Trophoblast cell (in vitro differentiated cells and primary cell): ENCODE measurements around the gene PDLIM5.
"Not testable (repeated sequence)": the region's sequence is repeated elsewhere in the genome, so short reads cannot be mapped to it uniquely, and the experiment has no call there.

ENCODE experiments used
- DNase-seq, 2 donors: peaks; one replicate each; pipeline ENCODE4 v3.0.0-alpha.2; 2016
- H2AFZ ChIP-seq: 2 replicates; pipeline ENCODE4 v1.6.1; 2013; ENCODE audit warnings: low read length, moderate library complexity, mild to moderate bottlenecking; ENCODE audit not compliant: insufficient read depth, poor library complexity
- H2AK5ac ChIP-seq: 2 replicates; pipeline ENCODE4 v1.6.1; 2013; ENCODE audit warnings: mild to moderate bottlenecking, low read length
- H2BK120ac ChIP-seq: 2 replicates; pipeline ENCODE4 v1.6.1; 2013; ENCODE audit warnings: low read length, mild to moderate bottlenecking, moderate library complexity; ENCODE audit not compliant: insufficient read depth, poor library complexity
- H2BK12ac ChIP-seq: 2 replicates; pipeline ENCODE4 v1.6.1; 2013; ENCODE audit warnings: mild to moderate bottlenecking, low read length, moderate library complexity
- H2BK5ac ChIP-seq: 2 replicates; pipeline ENCODE4 v1.6.1; 2013; ENCODE audit warnings: low read length, low read depth, moderate library complexity, mild to moderate bottlenecking; ENCODE audit not compliant: poor library complexity
- H3K14ac ChIP-seq: 2 replicates; pipeline ENCODE4 v1.6.1; 2013; ENCODE audit warnings: mild to moderate bottlenecking, low read length
- H3K18ac ChIP-seq: 2 replicates; pipeline ENCODE4 v1.6.1; 2013; ENCODE audit warnings: mild to moderate bottlenecking, low read length
- H3K23ac ChIP-seq: 2 replicates; pipeline ENCODE4 v1.6.1; 2013; ENCODE audit warnings: low read length
- H3K27ac ChIP-seq: 2 replicates; pipeline ENCODE4 v1.5.1; 2013; ENCODE audit warnings: low read depth, mild to moderate bottlenecking, inconsistent platforms, low read length, moderate library complexity
- H3K27me3 ChIP-seq: 2 replicates; pipeline ENCODE4 v1.6.1; 2013; ENCODE audit warnings: inconsistent platforms, mild to moderate bottlenecking, low read length, moderate library complexity; ENCODE audit not compliant: insufficient read depth
- H3K36me3 ChIP-seq, 2 experiments: 1 replicate in 1 of 2; 2 replicates in 1 of 2; pipeline ENCODE4 v1.6.1; 2013; ENCODE audit warnings: low read length in 2 of 2, mild to moderate bottlenecking in 2 of 2, moderate library complexity in 1 of 2; ENCODE audit not compliant: insufficient read depth in 2 of 2, control insufficient read depth in 1 of 2
- H3K4ac ChIP-seq: 2 replicates; pipeline ENCODE4 v1.6.1; 2013; ENCODE audit warnings: low read depth, mild to moderate bottlenecking, low read length, moderate library complexity
- H3K4me1 ChIP-seq, 2 experiments: 1 replicate in 1 of 2; 2 replicates in 1 of 2; pipeline ENCODE4 v1.6.1; 2013; ENCODE audit warnings: low read length in 2 of 2, mild to moderate bottlenecking in 2 of 2, moderate library complexity in 1 of 2; ENCODE audit not compliant: insufficient read depth in 2 of 2, control insufficient read depth in 1 of 2
- H3K4me2 ChIP-seq: 2 replicates; pipeline ENCODE4 v1.6.1; 2013; ENCODE audit warnings: inconsistent platforms, mild to moderate bottlenecking, low read length, moderate library complexity
- H3K4me3 ChIP-seq: 2 replicates; pipeline ENCODE4 v1.5.1; 2013; ENCODE audit warnings: mild to moderate bottlenecking, low read depth, low read length, inconsistent platforms
- H3K79me1 ChIP-seq: one replicate; pipeline ENCODE4 v1.6.1; 2013; ENCODE audit warnings: low read length
- H3K79me2 ChIP-seq: 2 replicates; pipeline ENCODE4 v1.6.1; 2013; ENCODE audit warnings: low read length, mild to moderate bottlenecking; ENCODE audit not compliant: control insufficient read depth, insufficient read depth, poor library complexity
- H3K9ac ChIP-seq: 2 replicates; pipeline ENCODE4 v1.6.1; 2013; ENCODE audit warnings: mild to moderate bottlenecking, low read length
- H3K9me3 ChIP-seq: 2 replicates; pipeline ENCODE4 v1.6.1; 2013; ENCODE audit warnings: low read depth, mild to moderate bottlenecking, control low read depth, inconsistent platforms, low read length; ENCODE audit not compliant: insufficient read depth
- H4K12ac ChIP-seq: 2 replicates; pipeline ENCODE4 v1.6.1; 2013; ENCODE audit warnings: low read depth, mild to moderate bottlenecking, low read length, moderate library complexity
- H4K8ac ChIP-seq: 2 replicates; pipeline ENCODE4 v1.6.1; 2013; ENCODE audit warnings: low read depth, mild to moderate bottlenecking, low read length, moderate library complexity
- H4K91ac ChIP-seq: one replicate; pipeline ENCODE4 v1.6.1; 2013; ENCODE audit warnings: low read depth, mild to moderate bottlenecking, low read length, moderate library complexity
- WGBS: extraction: QIAGEN DNeasy Blood & Tissue Kit; methylation state at CpG from one replicate; pipeline ENCODE4 v1.1.7; 2013; ENCODE audit warnings: missing lambda C conversion rate; ENCODE audit not compliant: insufficient read length, insufficient coverage; ENCODE audit errors: extremely low coverage; 5-methylcytosine and 5-hydroxymethylcytosine counted together

PDLIM5 gene

DNA sequence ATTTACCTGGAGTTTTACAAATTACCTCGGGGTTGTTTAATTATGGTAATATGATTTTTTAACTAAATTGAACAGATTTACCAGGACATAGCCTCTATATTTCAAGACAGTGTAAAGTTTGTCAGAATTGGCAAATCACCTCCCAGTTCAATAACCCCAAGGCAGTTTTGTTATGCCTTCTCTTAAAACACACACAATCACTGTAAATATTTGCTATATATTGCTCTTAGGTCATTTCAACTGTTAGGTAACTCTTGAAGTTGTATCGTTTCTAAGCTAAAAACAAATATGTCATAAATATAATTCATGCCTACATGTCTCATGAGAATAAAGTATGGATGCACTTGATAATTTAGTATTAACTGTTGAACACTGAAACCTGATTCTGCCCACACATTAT, 24.1 kb downstream of the PDLIM5 start:
- H2BK5ac ChIP-seq, result no peak overlapping the region
- no peak overlapping the region for H3K4me3 ChIP-seq
- WGBS, result no CpG with 5 or more reads among the region's 2 CpGs
- no peak overlapping the region for H3K14ac ChIP-seq
- no peak overlapping the region for H3K27ac ChIP-seq
- no peak overlapping the region for H2AK5ac ChIP-seq
- peaks cover 2 to 3% of the 10 kb centered on the region in 2 experiments for H3K4me1 ChIP-seq
- H3K4me2 ChIP-seq, result no peak overlapping the region
- no peaks in the 10 kb centered on the region for H3K27me3 ChIP-seq
- no peak overlapping the region for H4K12ac ChIP-seq
- peaks cover 2% of the 10 kb centered on the region for H3K79me2 ChIP-seq
- no peak overlapping the region for H3K23ac ChIP-seq
- no peak overlapping the region for H3K18ac ChIP-seq
- no peaks in the 10 kb centered on the region for H3K9me3 ChIP-seq
- H3K79me1 ChIP-seq, result peaks cover 2% of the 10 kb centered on the region
- H3K36me3 ChIP-seq, result peaks cover 0 to 1% of the 10 kb centered on the region in 2 experiments
- no peak for DNase-seq
- H4K91ac ChIP-seq, result no peak overlapping the region
- no peak overlapping the region for H3K4ac ChIP-seq
- no peak overlapping the region for H4K8ac ChIP-seq
- H2BK12ac ChIP-seq, result no peak overlapping the region
- H2AFZ ChIP-seq, result no peak overlapping the region
- H3K9ac ChIP-seq, result no peak overlapping the region
- no peak overlapping the region for H2BK120ac ChIP-seq

DNA sequence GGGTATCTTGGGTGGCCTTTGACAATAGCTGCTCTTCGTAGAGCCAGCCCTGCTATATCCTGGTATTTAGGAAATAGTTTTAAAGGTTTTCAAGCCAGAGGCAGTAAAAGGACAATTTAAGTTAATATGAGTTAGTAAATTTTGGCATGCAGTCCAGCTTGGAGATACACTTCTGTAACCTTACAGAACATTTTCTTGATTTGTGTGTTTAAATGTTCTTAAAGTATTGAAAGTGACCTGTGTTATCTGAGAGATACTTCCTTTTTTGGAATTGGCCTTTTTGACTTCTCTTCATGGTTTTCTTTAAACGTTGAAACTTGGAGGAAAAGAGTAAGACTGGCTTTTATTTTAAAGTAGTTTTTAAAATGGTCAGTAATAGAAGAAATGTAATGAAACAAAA, 25.5 kb downstream of the PDLIM5 start:
- Histone ChIP-seq H2BK5ac (no peak overlapping the region), H3K4me1 (peaks cover 2 to 3% of the 10 kb centered on the region in 2 experiments), H3K4me2 (no peak overlapping the region), H3K36me3 (no peaks in the 10 kb centered on the region), H2BK120ac (no peak overlapping the region), H3K27ac (no peak overlapping the region), H4K8ac (no peak overlapping the region), H3K9ac (no peak overlapping the region), H4K91ac (no peak overlapping the region), H4K12ac (no peak overlapping the region), H3K79me1 (peaks cover 2% of the 10 kb centered on the region), H3K27me3 (no peaks in the 10 kb centered on the region), H3K9me3 (no peaks in the 10 kb centered on the region), H2AK5ac (no peak overlapping the region), H3K4me3 (no peak overlapping the region), H3K18ac (no peak overlapping the region), H2BK12ac (no peak overlapping the region), H3K14ac (no peak overlapping the region), H3K23ac (no peak overlapping the region), H3K4ac (no peak overlapping the region), H2AFZ (no peak overlapping the region), H3K79me2 (peaks cover 2% of the 10 kb centered on the region)
- no peak for DNase-seq
- no CpG with 5 or more reads among the region's 2 CpGs for WGBS

DNA sequence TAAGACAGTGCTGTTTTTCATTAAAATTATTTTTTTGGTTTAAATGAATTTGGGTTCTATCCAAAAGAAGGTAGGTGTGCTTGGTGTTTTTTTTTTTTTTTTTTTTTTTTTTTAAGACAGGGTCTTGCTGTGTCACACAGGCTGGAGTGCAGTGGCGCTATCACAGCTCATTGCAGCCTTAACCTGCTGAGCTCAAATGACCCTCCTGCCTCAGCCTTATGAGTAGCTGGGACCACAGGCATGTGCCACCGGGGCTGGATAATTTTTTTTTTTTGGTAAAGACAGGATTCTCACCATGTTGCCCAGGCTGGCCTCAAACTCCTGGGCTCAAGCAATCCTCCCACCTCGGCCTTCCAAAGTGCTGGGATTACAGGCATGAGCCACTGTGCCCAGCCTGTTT, 27.1 kb downstream of the PDLIM5 start:
- not testable (repeated sequence) for DNase-seq, H2BK12ac ChIP-seq, H3K23ac ChIP-seq, H3K79me2 ChIP-seq, H4K91ac ChIP-seq, H3K18ac ChIP-seq, H3K4ac ChIP-seq, H3K14ac ChIP-seq, H3K27ac ChIP-seq, H2AFZ ChIP-seq, H3K9ac ChIP-seq, H3K36me3 ChIP-seq, H2AK5ac ChIP-seq, H2BK120ac ChIP-seq, H3K27me3 ChIP-seq, H4K8ac ChIP-seq, H4K12ac ChIP-seq, H3K9me3 ChIP-seq, H2BK5ac ChIP-seq, H3K4me3 ChIP-seq, H3K4me1 ChIP-seq, H3K4me2 ChIP-seq, H3K79me1 ChIP-seq
- WGBS, result no CpG with 5 or more reads among the region's 3 CpGs

DNA sequence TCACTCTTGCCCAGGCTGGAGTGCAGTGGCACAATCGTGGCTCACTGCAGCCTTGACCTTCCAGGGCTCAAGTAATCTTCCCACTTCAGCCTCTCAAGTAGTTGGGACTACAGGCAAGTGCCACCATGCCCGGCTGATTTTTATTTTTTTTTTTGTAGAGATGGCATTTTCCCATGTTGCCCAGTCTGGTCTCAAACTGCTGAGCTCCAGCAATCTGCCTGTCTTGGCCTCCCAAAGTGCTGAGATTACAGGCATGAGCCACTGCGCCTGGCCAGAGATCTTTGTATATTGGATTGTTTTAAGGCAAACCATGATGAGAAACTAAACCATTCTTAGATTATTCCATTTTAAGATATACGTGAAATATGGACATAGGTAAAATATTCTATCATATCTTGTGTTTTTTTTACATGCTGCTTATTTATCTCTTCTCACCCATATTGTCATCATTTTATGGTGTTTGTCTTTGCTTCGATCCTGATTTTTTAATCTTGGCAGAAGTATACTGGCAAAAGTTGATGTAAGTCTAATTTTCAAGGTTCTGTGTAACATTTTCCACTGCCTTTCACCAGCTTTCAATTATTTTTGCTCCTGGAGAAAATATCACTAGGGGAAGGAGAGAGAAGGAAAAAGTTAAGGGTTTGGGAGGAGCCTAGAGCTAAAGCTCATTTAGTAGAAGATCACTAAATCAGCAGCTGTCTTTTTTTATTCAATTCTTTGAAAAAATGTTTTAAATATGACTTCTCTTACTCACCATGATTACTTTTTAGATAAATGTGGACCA, 27.8 kb downstream of the PDLIM5 start:
- Histone ChIP-seq H3K79me1 (peaks cover 2% of the 10 kb centered on the region), H3K14ac (no peak overlapping the region), H3K27me3 (no peaks in the 10 kb centered on the region), H2AK5ac (no peak overlapping the region), H3K9me3 (no peaks in the 10 kb centered on the region), H3K79me2 (no peaks in the 10 kb centered on the region), H3K36me3 (peaks cover 0 to 2% of the 10 kb centered on the region in 2 experiments), H2BK120ac (no peak overlapping the region), H3K4me1 (peaks cover 0 to 3% of the 10 kb centered on the region in 2 experiments), H2AFZ (no peak overlapping the region), H3K4ac (no peak overlapping the region), H3K18ac (no peak overlapping the region), H4K12ac (no peak overlapping the region), H4K91ac (no peak overlapping the region), H3K4me2 (no peak overlapping the region), H3K23ac (no peak overlapping the region), H2BK12ac (no peak overlapping the region), H4K8ac (no peak overlapping the region), H3K27ac (no peak overlapping the region), H2BK5ac (no peak overlapping the region), H3K4me3 (no peak overlapping the region), H3K9ac (no peak overlapping the region)
- WGBS, result no CpG with 5 or more reads among the region's 5 CpGs
- no peak for DNase-seq
